HG03439 (cell line): Measurements from ENCODE around the gene TBRG4.

Experiments
- ATAC-seq: cut with Tn5 transposase; IDR thresholded peaks from one replicate; pipeline ENCODE4 v1.9.1; 2021; ENCODE audit warnings: mild to moderate bottlenecking, moderate library complexity; ENCODE audit not compliant: unreplicated experiment

The TBRG4 gene

DNA sequence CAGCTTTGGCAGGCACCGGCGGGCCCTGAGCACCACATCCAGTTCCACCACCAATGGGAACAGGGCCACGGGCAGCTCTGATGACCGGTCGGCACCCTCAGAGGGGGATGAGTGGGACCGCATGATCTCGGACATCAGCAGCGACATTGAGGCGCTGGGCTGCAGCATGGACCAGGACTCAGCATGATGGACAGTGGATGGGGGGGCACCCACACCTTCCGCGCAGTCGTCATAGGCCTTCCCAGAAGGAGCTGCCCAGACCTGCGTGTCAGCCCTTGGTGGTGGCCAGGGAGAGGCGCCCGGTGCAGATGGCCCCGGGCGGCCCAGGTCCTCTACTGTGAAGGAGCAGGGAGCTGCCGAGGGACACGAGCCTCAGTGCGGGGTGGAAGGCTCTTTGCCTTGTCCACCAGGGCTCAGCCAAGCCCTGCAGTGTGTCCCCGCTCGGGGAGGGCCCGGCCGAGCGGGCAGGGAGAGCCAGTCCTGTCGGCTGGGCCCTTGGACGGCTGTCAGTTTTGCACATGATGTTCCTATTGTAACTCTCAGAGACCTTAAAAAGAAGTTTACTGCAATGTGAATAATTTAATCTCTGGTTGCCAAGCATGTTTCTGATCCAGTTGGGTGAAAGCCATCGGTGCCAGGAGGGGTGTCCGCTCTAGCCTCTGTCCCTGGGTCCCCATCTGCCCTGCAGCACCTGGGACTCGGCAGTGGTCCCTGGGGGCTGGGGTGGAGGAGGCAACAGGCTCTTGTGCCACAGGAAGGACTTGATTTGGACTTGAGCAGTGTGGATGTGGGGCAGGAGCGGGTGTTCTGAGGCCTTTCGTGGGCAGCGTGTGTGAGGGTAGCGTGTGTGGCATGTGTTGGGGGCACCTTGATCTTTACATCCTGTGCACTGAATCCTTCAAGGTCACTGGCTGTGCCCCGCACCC lies 35.4 kb downstream of the TBRG4 start:
- ATAC-seq: no peak

- no peak for ATAC-seq
Observed at GRCh38 chr7:45075355-45075644, 36.2 kb downstream of the TBRG4 start.

- no peak for ATAC-seq
Observed at GRCh38 chr7:45074528-45075354, 36.8 kb downstream of the TBRG4 start.

DNA sequence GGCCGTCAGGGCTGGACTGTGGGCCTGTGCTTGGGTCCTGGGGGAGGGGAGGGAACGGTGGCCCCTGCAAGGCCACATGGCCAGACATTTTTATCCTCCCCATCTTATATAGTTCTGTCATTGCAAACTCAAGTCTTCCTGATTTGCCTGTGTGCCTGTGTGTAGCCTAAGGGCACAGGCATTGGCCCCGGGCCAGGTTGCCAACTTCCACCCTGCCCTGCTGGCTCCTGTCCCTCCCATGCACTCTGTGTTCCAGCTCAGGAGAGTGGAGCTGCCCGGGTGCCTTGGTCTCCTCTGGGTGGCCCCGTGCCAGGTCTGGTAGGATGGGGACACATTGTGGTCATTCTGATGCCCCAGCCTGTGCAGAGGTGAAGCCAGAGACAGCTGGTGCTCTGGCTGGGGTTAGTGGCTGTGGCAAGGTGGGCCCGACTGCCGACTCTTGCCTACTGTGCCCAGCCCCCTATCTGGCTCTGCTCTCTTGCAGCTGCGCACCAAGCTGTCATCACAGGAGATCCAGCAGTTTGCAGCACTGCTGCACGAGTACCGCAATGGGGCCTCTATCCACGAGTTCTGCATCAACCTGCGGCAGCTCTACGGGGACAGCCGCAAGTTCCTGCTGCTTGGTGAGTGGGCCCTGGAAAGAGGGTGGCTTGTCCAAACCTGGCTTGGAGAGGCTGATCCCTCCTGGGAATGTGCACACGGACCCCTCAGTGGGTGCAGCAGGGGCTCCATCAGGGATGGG lies 37.5 kb downstream of the TBRG4 start:
- ATAC-seq: no peak

DNA sequence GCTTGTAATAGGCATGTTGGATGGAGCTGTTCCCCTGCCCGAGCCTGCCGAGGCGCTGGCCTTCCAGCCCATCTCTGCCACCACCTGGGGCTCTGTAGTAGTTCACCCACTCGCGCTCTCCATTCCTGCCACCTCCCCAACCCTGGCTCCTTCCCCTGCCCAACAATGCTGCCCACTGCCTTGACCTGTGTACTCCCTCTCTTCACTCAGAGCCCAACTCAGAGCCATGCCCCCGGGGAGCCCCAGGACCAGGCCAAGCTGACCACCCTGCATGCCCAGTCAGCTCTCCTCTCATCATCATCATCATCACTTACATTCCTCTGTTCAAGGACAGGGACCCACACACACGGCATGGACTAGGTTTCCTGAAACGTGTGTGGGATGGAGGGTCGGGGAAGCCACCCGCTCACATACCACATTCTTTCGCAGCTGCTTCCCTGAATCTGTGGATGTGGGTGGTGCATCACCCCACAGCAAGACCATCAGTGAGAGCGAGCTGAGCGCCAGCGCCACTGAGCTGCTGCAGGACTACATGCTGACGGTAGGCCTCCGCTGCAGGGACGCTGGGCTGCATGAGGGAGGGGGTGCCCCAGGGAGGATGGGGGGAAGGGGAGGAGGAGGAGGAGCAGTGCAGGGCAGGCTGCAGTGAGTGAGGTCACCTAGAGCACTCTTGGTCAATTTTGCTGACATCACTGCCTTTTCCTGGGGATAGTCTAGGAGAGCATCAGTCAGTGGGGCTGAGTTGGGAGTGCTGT lies 38.3 kb downstream of the TBRG4 start:
- no peak for ATAC-seq

DNA sequence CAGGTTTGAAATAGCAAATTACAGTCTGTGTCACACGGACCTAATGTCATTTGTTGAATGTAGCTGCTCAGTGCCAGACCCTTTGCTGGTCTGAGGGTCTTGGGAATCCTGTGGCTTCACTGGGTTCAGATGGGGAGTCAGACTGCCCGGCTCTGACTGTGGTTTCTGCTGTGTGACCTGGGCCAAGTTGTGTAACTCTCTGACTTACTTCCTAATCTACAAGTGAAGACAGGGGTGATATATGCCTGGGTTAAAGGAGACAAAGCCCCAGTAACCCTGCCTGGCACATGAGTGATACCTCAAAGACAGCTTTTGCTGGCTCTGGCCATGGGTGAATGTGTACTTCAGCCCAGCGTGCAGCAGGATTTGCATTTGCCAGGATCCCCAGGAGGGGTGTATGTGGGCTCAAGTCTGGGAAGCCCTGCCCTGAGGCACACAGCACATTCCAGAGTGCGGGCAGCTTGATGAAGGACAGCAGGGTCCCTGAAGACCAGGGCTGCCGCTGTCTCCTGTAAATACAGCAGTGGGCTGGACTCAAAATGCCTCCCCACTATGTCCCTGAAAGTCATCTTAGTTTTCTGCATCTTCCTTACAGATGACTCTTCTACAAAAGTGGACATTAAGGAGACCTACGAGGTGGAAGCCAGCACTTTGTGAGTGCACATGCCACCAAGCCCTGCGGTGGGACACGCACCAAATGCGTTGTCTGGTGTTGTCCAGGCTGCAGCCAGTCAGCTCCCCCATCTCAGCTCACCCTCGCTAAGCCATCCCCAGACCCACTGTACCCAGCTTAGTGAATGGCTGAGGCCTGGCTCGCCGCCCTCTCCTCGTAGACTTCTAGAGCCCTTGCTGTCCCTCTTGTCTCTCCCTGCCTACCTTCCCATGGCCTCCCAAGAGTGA lies 39.1 kb downstream of the TBRG4 start:
- ATAC-seq: no peak

- no peak for ATAC-seq
Observed at GRCh38 chr7:45071528-45071927, 40.0 kb downstream of the TBRG4 start.

- ATAC-seq: no peak
Observed at GRCh38 chr7:45070254-45070642, 41.2 kb downstream of the TBRG4 start.

DNA sequence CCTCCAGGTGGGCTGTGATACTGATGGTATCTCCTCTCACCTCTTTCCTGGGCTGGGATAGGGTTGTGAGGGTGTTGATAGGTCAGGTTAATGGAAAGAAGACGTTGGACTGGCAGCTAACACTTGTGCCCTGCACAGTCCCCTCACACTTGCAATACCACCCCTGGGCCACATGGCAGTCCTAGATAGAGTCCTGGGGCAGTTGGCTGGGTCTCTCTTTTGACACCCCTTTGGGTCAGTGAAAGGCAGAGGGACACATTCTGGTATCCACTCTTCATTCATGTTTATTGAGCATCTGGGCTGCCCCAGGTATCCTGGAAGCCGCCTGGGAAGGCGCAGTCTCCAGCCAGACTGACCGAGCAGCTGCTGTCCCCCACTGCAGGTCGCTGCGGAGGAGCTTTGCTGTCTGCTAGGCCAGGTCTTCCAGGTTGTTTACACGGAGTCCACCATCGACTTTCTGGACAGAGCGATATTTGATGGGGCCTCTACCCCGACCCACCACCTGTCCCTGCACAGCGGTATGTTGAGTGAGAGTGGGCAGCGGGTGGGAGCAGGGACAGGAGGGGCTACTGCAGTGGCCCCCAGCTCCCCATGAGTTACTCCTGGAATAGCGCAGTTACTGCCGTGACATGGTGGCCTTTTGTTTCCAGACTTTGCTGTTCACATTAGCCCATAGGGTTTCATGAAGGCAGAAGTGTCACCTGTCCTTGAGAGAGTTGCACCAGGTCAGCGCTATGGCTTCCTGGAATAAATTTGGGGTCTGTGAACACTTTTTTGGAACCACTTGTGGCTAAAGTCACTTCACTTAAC lies 41.8 kb downstream of the TBRG4 start:
- ATAC-seq: no peak

GRCh38 chr7:45068236-45069023 lies 43.1 kb downstream of the TBRG4 start:
- ATAC-seq: no peak

DNA sequence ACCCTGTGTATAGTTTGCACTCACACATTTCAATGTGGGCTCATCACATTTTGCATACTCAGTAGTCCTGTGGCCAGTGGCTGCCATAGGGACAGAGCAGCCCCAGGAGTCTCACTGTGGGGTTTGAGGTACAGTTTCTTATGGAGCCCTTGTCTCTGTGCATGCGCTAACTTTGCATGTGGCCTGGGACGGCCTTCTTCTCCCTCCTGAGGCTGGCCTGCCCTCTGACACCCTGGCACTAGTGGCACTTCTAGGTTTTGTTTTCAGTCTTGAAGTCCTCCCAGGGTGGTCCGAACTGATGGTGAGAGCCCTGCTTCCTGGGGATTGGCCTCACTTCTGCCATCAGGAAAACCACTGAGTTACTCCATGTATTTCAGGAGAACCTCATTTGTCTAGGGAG lies 43.9 kb downstream of the TBRG4 start:
- no peak for ATAC-seq

GRCh38 chr7:45066409-45066808 lies 45.1 kb downstream of the TBRG4 start:
- no peak for ATAC-seq

- no peak for ATAC-seq
Observed at GRCh38 chr7:45065031-45065995, 46.2 kb downstream of the TBRG4 start.

- no peak for ATAC-seq
Observed at GRCh38 chr7:45064047-45064725, 47.3 kb downstream of the TBRG4 start.

DNA sequence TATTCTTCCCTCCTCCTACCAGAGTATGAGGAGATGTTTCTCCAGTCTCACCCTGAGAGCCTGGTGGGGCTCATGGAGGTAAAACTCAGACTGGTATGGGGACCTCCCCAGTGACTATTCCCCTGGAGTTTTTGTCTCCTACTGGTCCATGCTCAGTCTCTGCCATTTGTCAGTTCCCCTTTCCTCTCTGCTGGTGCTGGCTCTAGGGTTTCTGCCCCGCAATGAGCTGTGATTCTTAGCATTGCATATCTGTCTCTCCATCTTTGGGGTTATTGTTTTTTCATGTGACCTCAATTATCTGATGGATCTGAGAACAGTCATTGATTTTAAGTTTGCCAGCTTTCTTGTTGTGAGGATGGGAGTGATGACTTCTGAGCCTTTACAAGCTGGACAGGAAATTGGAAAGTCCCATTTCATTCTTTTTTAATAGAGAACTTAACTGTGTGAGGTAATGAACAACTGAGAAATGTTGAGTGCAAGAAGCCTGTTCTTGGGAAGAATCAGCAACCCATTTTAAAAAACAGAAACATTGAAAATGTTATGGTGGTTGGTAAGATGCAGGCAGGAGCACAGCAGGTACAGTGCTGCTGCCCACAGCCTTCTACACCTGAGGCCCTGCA lies 49.6 kb downstream of the TBRG4 start:
- no peak for ATAC-seq

DNA sequence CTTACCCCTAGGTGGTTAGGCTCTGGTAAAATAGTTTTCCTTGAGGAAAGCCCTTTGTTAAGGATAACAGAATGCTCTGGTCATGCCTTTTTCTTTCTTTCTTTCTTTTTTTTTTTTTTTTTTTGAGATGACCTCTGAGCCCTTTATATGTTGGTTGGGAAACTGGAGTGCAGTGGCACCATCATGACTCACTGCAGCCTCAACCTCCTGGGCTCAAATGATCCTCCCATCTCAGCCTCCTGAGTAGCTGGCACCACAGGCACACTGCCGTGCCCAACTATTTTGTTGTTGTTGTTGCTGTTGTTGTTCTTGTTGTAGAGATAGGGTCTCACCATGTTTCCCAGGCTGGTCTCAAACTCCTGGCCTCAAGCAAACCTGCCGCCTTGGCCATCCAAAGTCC lies 50.1 kb downstream of the TBRG4 start:
- no peak for ATAC-seq
